T-helper 1 cell treated with Interleukin-12 subunit alpha and Interleukin-12 subunit beta and Interleukin-4 antibody, amounts not matched to agents 30 μg/mL and 1 μg/mL, for 36 hours (primary cell): Measurements from ENCODE around the gene FAM168A.
"Not testable (repeated sequence)": the region's sequence is repeated elsewhere in the genome, so short reads cannot be mapped to it uniquely, and the experiment has no call there.

Experiments
- H3K27ac Mint-ChIP-seq: one replicate; pipeline ENCODE4 v1.8.0; 2021; ENCODE audit warnings: mild to moderate bottlenecking, mixed read lengths
- H3K27me3 Mint-ChIP-seq: one replicate; pipeline ENCODE4 v1.8.0; 2021; ENCODE audit warnings: low read depth, mixed read lengths
- H3K36me3 Mint-ChIP-seq: one replicate; pipeline ENCODE4 v1.8.0; 2021; ENCODE audit warnings: low read depth, mixed read lengths
- H3K4me1 Mint-ChIP-seq: one replicate; pipeline ENCODE4 v1.8.0; 2021; ENCODE audit warnings: low read depth, mixed read lengths
- H3K4me3 Mint-ChIP-seq: one replicate; pipeline ENCODE4 v1.8.0; 2021; ENCODE audit warnings: mild to moderate bottlenecking, moderate library complexity, mixed read lengths
- H3K9me3 Mint-ChIP-seq: one replicate; pipeline ENCODE4 v1.8.0; 2021; ENCODE audit warnings: mixed read lengths

FAM168A gene

DNA sequence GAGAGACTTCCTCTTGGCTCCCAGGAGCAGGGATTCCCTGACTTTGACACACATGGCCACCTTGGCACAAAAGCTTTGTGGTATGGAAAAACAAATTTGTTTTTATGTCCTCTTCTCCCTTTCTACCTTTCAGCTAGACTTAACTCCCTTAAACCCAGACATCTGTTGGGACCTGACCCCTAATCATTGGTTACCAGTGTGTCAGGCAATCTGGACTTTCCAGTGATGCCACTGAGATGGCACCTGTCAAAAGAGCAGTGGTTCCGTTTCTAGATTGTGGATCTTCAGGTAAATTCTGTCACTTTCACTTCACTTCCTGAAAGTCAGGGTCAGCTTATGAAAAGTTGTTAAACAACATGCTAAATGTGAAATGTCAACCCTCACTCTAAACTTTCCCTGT is 17.2 kb downstream of the FAM168A start:
- H3K27ac Mint-ChIP-seq, H3K4me3 Mint-ChIP-seq, H3K9me3 Mint-ChIP-seq, H3K27me3 Mint-ChIP-seq: not testable (repeated sequence)
- H3K36me3 Mint-ChIP-seq = peaks cover 25% of the 10 kb centered on the region
- H3K4me1 Mint-ChIP-seq = peaks cover 22% of the 10 kb centered on the region

DNA sequence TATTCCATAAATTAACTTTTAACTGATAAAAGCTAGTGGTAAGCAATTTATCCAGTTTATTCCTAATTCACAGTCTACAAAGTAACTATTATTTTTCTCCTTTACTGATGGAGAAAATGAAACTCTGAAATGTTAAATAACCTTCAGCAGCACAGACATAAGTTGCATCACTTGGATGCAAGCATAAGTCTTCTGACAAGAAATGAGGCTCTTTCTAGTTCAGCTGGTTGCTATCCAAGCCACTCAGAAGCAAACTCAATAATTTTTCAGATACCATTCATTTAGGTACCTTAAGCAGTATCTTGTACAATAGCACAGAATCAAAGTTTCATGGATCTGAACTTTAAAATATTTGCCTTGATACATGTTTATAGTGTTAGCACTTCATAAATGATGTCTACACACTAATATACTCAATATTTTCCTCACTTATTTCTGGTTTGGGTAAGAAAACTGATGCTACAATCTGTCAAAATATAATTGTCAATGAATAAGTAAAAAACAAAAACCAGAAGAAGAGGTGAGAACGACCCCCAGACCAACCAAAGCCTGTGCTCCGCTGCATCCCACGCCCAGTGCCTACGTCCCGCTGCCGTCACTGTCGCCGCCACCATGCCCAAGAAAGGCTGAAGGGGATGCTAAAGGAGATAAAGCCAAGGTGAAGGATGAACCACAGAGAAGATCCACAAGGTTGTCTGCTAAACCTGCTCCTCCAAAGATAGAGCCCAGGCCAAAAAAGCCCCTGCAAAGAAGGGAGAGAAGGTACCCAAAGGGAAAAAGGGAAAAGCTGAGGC is 18.1 kb downstream of the FAM168A start:
- Mint-ChIP-seq H3K4me3 (no peak overlapping the region), H3K27me3 (no peaks in the 10 kb centered on the region), H3K27ac (no peak overlapping the region), H3K4me1 (peaks cover 22% of the 10 kb centered on the region), H3K36me3 (peaks cover 25% of the 10 kb centered on the region), H3K9me3 (no peaks in the 10 kb centered on the region)

DNA sequence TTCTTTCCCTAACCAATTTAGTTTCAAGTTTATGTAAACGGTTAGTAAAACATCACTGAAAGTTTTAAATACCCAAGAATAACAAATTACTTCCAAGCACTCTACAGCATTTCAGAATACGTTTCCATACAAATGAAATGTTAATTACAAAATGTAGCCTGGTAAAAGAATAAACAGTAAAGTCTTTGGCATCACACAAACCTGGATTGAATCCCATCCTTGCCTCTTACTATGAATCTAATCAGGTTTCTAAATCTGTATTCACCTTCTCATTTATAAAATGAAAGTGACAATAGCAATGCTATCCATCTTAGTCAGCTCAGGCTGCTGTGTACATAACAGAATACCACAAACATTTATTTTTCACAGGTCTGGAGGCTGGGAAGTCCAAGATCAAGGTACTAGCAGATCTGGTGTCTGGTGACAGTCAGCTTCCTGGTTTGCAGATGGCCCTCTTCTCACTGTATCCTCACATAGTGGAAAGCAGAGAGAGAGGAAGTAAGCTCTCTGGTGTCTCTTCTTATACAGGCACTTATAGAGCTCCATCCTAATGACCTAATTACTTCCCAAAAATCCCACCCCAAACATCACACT is 19.2 kb downstream of the FAM168A start:
- peaks cover 25% of the 10 kb centered on the region for H3K36me3 Mint-ChIP-seq
- no peaks in the 10 kb centered on the region for H3K9me3 Mint-ChIP-seq
- peaks cover 22% of the 10 kb centered on the region for H3K4me1 Mint-ChIP-seq
- no peak overlapping the region for H3K4me3 Mint-ChIP-seq
- H3K27ac Mint-ChIP-seq = peak overlapping the region; percentile 50
- no peaks in the 10 kb centered on the region for H3K27me3 Mint-ChIP-seq

DNA sequence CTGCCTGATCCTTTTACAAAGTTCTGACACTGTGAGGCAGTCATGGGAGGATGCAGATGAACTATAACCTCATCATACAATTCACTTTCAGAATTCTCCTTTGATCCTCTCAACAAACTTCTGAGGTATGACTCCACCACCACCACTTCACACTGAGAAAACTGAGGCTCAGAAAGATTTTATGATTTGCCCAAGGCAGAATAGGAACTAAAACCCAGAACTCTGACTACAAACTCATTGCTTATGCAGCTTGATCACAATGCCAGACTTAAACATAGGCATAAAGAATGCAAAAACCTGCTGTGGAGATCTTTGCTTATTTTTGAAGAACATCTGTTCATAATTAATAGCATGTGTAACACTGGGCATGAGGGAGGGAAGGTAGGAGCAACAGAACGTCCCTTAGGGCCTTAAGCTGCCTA is 20.4 kb downstream of the FAM168A start:
- H3K9me3 Mint-ChIP-seq = no peaks in the 10 kb centered on the region
- H3K27me3 Mint-ChIP-seq = no peaks in the 10 kb centered on the region
- H3K4me3 Mint-ChIP-seq = peak overlapping the region; percentile 4
- H3K27ac Mint-ChIP-seq = peak overlapping the region; percentile 32
- H3K36me3 Mint-ChIP-seq = peaks cover 23% of the 10 kb centered on the region
- peaks cover 22% of the 10 kb centered on the region for H3K4me1 Mint-ChIP-seq

DNA sequence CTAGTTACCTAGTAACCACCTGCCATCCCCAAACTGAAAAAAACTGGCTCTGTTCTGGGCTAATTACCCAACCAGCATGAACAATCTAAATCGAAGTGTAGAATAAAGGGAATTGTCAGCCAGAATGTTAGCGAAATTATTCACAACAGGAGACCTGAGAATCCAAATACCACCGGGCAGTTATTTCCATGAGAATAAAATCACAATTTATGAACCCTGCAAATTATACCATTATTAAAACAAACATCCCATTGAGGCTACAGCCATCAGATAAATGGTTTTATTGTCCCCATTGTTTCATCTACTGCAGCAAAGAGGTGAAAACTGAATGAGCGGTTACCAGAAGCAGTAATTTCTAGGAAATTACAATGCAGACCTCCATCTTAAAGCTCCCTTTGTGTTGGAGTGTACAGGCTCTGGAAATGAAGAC is 21.7 kb downstream of the FAM168A start:
- Mint-ChIP-seq H3K9me3 (no peaks in the 10 kb centered on the region), H3K36me3 (peaks cover 21% of the 10 kb centered on the region), H3K27me3 (no peaks in the 10 kb centered on the region), H3K27ac (no peak overlapping the region), H3K4me3 (no peak overlapping the region), H3K4me1 (peaks cover 22% of the 10 kb centered on the region)

DNA sequence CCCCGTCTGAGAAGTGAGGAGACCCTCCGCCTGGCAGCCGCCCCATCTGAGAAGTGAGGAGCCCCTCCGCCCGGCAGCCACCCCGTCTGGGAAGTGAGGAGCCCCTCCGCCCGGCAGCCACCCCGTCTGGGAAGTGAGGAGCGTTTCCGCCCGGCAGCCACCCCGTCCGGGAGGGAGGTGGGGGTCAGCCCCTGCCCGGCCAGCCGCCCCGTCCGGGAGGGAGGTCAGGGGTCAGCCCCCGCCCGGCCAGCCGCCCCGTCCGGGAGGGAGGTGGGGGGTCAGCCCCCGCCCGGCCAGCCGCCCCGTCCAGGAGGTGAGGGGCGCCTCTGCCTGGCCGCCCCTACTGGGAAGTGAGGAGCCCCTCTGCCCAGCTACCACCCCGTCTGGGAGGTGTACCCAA is 25.9 kb downstream of the FAM168A start:
- not testable (repeated sequence) for H3K4me3 Mint-ChIP-seq, H3K27me3 Mint-ChIP-seq, H3K27ac Mint-ChIP-seq, H3K4me1 Mint-ChIP-seq, H3K9me3 Mint-ChIP-seq, H3K36me3 Mint-ChIP-seq

DNA sequence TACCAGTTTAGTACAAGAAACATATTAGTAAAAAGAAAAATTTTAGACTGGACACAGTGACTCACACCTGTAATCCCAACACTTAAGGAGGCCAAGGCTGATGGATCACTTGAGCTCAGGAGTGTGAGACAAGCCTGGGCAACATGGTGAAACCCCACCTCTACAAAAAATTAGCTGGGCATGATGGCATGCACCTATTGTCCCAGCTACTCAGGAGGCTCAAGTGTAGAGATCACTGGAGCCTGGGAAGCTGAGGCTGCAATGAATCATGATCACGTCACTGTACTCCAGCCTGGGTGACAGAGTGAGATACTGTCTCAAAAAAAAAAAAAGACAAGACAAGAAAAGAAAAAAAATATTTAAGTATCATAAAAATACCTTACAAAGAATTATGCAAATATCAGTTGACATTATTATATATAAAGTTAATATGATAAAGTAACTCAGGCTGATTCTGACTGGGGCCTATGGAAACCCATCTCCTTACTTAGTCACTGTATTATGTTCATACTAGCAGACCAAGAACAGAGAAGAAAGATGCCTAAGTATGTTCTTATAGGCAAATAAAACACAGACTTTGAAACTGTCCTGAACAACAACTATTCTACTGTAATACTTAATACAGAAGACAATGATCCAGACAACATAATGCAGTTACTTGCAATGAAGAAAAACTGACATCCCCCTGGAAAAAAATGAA is 27.3 kb downstream of the FAM168A start:
- Mint-ChIP-seq H3K27ac (no peak overlapping the region), H3K9me3 (no peaks in the 10 kb centered on the region), H3K36me3 (peaks cover 3% of the 10 kb centered on the region), H3K4me3 (no peak overlapping the region), H3K27me3 (no peaks in the 10 kb centered on the region), H3K4me1 (no peaks in the 10 kb centered on the region)

DNA sequence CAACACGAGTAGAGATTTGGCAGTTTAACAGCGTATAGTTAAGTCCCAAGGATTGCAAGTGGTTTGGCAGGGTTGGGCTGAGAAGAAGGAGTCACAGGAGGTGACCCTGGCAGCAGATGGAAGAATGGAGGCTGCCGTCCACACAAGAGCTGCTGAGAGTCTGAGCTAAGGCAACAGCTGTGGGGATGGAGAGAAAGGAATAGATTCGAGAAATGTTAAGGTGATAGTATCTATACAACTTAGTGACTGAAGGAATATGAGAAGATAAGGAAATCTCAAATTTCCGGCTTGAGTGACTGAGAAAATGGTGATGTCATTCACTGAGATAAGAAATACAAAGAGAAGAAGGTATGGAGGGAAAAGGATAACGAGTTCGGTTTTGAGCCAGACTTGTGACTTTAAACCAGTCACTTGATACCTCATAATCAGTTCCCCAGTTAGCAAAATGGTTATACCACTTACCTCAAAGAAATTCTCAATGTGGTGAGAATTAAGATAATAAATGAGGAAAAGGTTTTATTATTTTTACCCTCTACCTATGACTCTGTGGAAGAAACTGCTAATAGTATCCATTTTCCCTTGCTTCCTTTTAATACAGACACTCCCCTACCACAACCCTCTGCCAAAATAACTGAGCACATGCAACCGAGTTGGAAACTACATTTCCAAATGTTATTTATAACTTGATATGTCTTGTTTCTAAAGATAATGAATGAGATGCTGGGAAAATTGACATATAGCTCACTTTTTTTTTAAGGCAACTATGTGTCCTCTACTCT is 30.7 kb downstream of the FAM168A start:
- Mint-ChIP-seq H3K27ac (no peak overlapping the region), H3K9me3 (no peaks in the 10 kb centered on the region), H3K4me3 (no peak overlapping the region), H3K36me3 (peaks cover 3% of the 10 kb centered on the region), H3K27me3 (no peaks in the 10 kb centered on the region), H3K4me1 (no peaks in the 10 kb centered on the region)

DNA sequence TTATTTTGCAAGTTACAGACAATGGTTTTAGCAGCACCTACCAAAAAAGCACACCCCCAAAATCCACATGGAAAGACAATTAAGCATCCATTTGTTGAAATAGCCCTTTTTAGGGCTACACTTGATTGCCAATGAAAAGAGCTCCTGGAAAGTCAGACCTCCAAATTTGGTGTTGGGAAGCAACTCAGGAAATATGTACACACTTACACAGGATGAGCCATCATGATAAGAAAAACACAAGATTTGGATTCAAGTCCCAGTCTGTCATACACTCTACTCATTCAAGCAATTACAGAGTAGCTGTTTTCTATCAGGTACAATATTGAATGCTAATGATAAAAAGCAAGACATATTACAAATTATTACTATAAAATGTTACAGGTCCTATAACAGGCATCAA is 31.5 kb downstream of the FAM168A start:
- H3K36me3 Mint-ChIP-seq = peaks cover 3% of the 10 kb centered on the region
- H3K27me3 Mint-ChIP-seq = no peaks in the 10 kb centered on the region
- H3K4me1 Mint-ChIP-seq = no peaks in the 10 kb centered on the region
- no peaks in the 10 kb centered on the region for H3K9me3 Mint-ChIP-seq
- H3K27ac Mint-ChIP-seq = no peak overlapping the region
- H3K4me3 Mint-ChIP-seq = no peak overlapping the region

DNA sequence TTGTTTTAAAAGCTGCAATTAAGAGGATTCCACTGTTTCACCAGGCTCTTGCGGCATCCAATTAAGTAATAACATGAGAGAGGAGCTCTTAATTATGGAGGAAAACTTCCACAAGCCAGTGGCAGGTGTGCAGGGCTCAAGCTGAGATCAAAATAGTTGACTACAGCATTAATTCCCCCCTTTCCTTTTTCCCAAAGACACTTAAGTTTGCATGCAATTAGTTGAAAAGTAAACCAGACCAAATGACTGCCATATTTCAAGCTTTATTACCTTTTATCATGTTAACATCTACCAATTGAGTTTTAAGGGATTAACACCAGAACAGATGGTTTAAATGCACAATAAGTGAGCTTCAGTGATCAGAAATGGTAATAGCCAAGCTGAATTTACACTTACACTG is 32.1 kb downstream of the FAM168A start:
- Mint-ChIP-seq H3K27me3 (no peaks in the 10 kb centered on the region), H3K27ac (no peak overlapping the region), H3K9me3 (no peaks in the 10 kb centered on the region), H3K4me3 (no peak overlapping the region), H3K4me1 (no peaks in the 10 kb centered on the region), H3K36me3 (peaks cover 3% of the 10 kb centered on the region)

DNA sequence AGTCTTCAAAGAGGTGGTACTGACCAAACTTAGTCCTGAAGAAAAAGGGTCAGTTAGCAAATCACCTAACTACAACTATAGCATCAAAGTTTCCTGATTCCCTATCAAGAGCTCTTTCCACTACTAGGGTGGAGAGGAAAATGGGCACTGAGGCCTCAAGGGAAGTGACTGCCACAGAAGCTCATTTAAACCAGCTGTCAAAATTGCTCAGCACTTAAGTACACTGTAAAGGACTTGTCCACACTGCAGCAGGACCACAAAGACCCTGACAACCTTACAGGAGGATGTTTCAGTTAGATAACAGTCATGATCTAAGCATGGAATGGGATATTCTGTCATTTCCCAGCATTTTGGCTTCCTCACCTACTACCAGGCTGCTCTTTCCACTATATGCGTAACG is 33.0 kb downstream of the FAM168A start:
- Mint-ChIP-seq H3K36me3 (peaks cover 3% of the 10 kb centered on the region), H3K27me3 (no peaks in the 10 kb centered on the region), H3K4me3 (no peak overlapping the region), H3K9me3 (no peaks in the 10 kb centered on the region), H3K4me1 (no peaks in the 10 kb centered on the region), H3K27ac (no peak overlapping the region)

DNA sequence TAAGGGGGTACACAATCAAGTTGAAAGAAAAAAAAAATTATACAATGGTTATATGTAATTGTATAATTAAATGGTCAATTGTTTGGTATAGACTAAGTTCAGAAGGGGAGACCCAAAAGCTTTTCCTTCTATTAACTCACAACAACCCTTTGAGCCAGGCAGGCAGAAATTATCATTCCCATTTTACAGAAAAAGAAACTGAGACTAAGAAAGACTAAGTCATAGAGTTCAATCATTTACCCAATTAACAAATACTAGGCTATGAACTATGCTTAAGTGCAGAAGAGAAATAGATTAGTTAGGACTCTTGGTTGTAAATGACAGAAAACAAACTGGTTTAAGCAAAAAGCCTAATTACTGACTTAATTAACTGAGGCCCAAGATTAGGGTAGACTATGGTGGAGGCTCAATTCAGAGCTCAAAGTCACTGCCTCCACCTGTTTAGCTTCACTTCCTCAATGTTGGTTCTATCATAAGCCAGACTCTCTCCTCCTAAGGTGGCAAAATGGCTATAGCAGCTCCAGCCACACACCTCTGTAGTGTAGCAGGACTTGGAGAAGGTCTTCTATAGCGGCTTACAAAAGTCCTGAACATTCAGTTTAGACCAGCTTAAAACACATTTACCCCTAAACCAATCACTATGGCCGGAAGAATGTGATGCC is 34.2 kb downstream of the FAM168A start:
- Mint-ChIP-seq H3K36me3 (peaks cover 3% of the 10 kb centered on the region), H3K27me3 (no peaks in the 10 kb centered on the region), H3K4me1 (no peaks in the 10 kb centered on the region), H3K9me3 (no peaks in the 10 kb centered on the region), H3K27ac (no peak overlapping the region), H3K4me3 (no peak overlapping the region)

DNA sequence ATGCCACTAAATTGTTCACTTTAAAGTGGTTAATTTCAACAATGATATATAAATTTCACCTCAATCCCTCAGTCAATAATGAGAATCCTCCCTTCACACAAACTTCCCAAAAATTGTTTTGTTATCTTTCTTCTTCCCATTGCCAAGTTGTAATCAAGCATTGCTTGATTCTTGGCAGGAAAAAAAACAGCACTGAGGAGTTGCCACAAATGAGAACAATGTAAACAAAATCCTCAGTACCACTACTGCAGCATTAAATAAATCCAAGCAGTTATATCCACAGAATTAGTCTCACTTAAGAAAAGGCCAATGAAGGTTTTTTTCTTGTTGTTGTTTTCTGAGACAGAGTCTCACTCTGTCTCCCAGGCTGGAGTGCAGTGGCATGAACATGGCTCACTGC is 38.2 kb downstream of the FAM168A start:
- Mint-ChIP-seq H3K27ac (no peak overlapping the region), H3K4me1 (peaks cover 2% of the 10 kb centered on the region), H3K36me3 (peaks cover 10% of the 10 kb centered on the region), H3K9me3 (no peaks in the 10 kb centered on the region), H3K27me3 (no peaks in the 10 kb centered on the region), H3K4me3 (no peak overlapping the region)

DNA sequence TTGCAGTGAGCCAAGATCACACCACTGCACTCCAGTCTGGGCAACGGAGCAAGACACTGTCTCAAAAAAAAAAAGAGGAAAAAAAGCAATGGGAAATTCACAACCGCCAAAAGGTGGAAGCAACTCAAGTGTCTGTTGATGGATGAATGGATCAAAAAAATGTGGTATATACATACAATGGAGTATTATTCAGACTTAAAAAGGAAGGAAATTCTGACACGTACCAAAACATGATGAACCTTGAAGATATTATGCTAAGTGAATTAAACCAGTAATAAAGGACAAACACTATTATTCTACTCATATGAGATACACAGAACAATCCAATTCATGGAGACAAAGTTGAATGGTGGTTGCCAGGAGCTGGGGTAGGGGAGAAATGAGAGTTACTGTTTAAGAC is 40.9 kb downstream of the FAM168A start:
- Mint-ChIP-seq H3K27ac (no peak overlapping the region), H3K4me1 (peaks cover 2% of the 10 kb centered on the region), H3K9me3 (no peaks in the 10 kb centered on the region), H3K4me3 (no peak overlapping the region), H3K27me3 (no peaks in the 10 kb centered on the region), H3K36me3 (peaks cover 10% of the 10 kb centered on the region)
